Common myeloid progenitor, CD34-positive (primary cell): ENCODE measurements around the gene GABBR2.

Source experiments
- CTCF ChIA-PET: fragments of 350-600 bp; sonication (Branson Sonifier 250); formaldehyde crosslinking; loops from one replicate; lab custom pipeline; 2021; ENCODE audit warnings: antibody characterized with exemption; lab: Charles Lee
- POLR2A ChIA-PET: fragments of 350-600 bp; sonication (Branson Sonifier 250); formaldehyde crosslinking; loops from one replicate; lab custom pipeline; 2021; ENCODE audit warnings: antibody characterized with exemption; lab: Charles Lee
- DNase-seq, 3 donors: peaks; one replicate each; pipeline versions ENCODE4 v3.0.0 to v3.0.0-alpha.2; 2013
- H3K27ac ChIP-seq, 2 experiments: 1 replicate in 1 of 2; 2 replicates in 1 of 2; pipeline ENCODE4 v1.7.0; 2013; ENCODE audit warnings: inconsistent platforms in 2 of 2, low read length in 2 of 2, mild to moderate bottlenecking in 2 of 2, low read depth in 1 of 2, moderate library complexity in 1 of 2; ENCODE audit not compliant: severe bottlenecking in 2 of 2, insufficient read depth in 1 of 2, poor library complexity in 1 of 2
- H3K27me3 ChIP-seq, 5 experiments: replicated peaks in 2 of 5; 1 replicate in 3 of 5; 2 replicates in 2 of 5; pipeline versions ENCODE4 v1.6.1 to v1.7.0; 2013; ENCODE audit warnings: low read length in 4 of 5, mild to moderate bottlenecking in 2 of 5, moderate library complexity in 2 of 5, inconsistent platforms in 1 of 5; ENCODE audit not compliant: insufficient read depth in 5 of 5, control insufficient read depth in 4 of 5
- H3K36me3 ChIP-seq, 4 experiments: 1 replicate in 2 of 4; 2 replicates in 2 of 4; pipeline versions ENCODE4 v1.6.1 to v1.7.0; 2013; ENCODE audit warnings: low read length in 3 of 4, control low read depth in 1 of 4, mild to moderate bottlenecking in 1 of 4; ENCODE audit not compliant: control insufficient read depth in 4 of 4, insufficient read depth in 4 of 4
- H3K4me1 ChIP-seq, 4 experiments: 1 replicate in 3 of 4; 2 replicates in 1 of 4; pipeline versions ENCODE4 v1.6.1 to v1.7.1; 2013; ENCODE audit warnings: low read length in 3 of 4, mild to moderate bottlenecking in 3 of 4, control low read depth in 1 of 4, inconsistent platforms in 1 of 4, moderate library complexity in 1 of 4; ENCODE audit not compliant: control insufficient read depth in 4 of 4, insufficient read depth in 4 of 4; ENCODE audit errors: control extremely low read depth in 1 of 4
- H3K4me3 ChIP-seq, 7 experiments: 1 replicate in 4 of 7; 2 replicates in 3 of 7; pipeline versions ENCODE4 v1.5.1 to v1.7.0; 2013; ENCODE audit warnings: mild to moderate bottlenecking in 7 of 7, low read length in 6 of 7, moderate library complexity in 6 of 7, inconsistent platforms in 2 of 7, low read depth in 2 of 7, control low read depth in 1 of 7; ENCODE audit not compliant: insufficient read depth in 4 of 7, control insufficient read depth in 1 of 7; ENCODE audit errors: extremely low read depth in 1 of 7
- H3K9me3 ChIP-seq, 5 experiments: 1 replicate in 4 of 5; 2 replicates in 1 of 5; pipeline versions ENCODE4 v1.6.1 to v1.7.1; 2013; ENCODE audit warnings: low read length in 4 of 5, mild to moderate bottlenecking in 2 of 5, inconsistent platforms in 1 of 5, low read depth in 1 of 5, moderate library complexity in 1 of 5; ENCODE audit not compliant: control insufficient read depth in 4 of 5, insufficient read depth in 2 of 5; ENCODE audit errors: control extremely low read depth in 1 of 5
- WGBS: methylation state at CpG from one replicate; pipeline ENCODE4 v1.1.5; 2013; ENCODE audit not compliant: insufficient coverage; 5-methylcytosine and 5-hydroxymethylcytosine counted together

GABBR2 gene

GRCh38 chr9:98242426-98242825 is 466.3 kb downstream of the GABBR2 start:
- Histone ChIP-seq H3K36me3 (peaks cover 0 to 7% (median 2%) of the 10 kb centered on the region in 4 experiments), H3K4me3 (no peak overlapping the region), H3K4me1 (peaks cover 0 to 33% (median 22%) of the 10 kb centered on the region in 4 experiments), H3K27ac (no peak overlapping the region), H3K27me3 (no peaks in the 10 kb centered on the region), H3K9me3 (no peaks in the 10 kb centered on the region)
- CTCF ChIA-PET, result interaction anchor here (1.1 to 2.9 kb wide), 6 partner anchors 9 to 124 kb away, joined by 3 to 19 read pairs (median 4); partner anchors contain the start of genes TBC1D2 and TRIM14
- WGBS, result 93% methylated on average over 3 of the region's 3 CpGs
- DNase-seq, result no peak
- POLR2A ChIA-PET, result interaction anchor here (0.8 kb wide), 1 partner anchor 15 kb away, joined by 14 read pairs; no protein-coding TSS in a partner anchor

- ChIA-PET POLR2A (interaction anchor here (0.8 kb wide), 1 partner anchor 15 kb away, joined by 14 read pairs; no protein-coding TSS in a partner anchor), CTCF (interaction anchor here (0.7 to 2.9 kb wide), 14 partner anchors 9 to 168 kb away, joined by 3 to 19 read pairs (median 4); partner anchors contain the start of genes TBC1D2 and TRIM14)
- 77% methylated on average over 5 of the region's 8 CpGs for WGBS
Measured at GRCh38 chr9:98241357-98242300, 467.1 kb downstream of the GABBR2 start.

GRCh38 chr9:98240475-98240874 is 468.3 kb downstream of the GABBR2 start:
- CTCF ChIA-PET, result interaction anchor here (1.0 to 2.7 kb wide), 7 partner anchors 14 to 37 kb away, joined by 3 to 19 read pairs (median 3); partner anchors contain the start of gene TBC1D2
- no peaks in the 10 kb centered on the region for H3K27me3 ChIP-seq
- 94% methylated on average over 3 of the region's 3 CpGs for WGBS
- peaks cover 0 to 9% (median 2%) of the 10 kb centered on the region in 4 experiments for H3K36me3 ChIP-seq
- POLR2A ChIA-PET, result interaction anchor here (0.6 kb wide), 1 partner anchor 15 kb away, joined by 4 read pairs; no protein-coding TSS in a partner anchor
- no peak for DNase-seq
- H3K9me3 ChIP-seq, result no peaks in the 10 kb centered on the region
- H3K4me1 ChIP-seq, result peaks cover 0 to 24% (median 10%) of the 10 kb centered on the region in 4 experiments
- H3K27ac ChIP-seq, result no peak overlapping the region
- H3K4me3 ChIP-seq, result no peak overlapping the region

More at GRCh38 chr9:98241357-98242300, 467.1 kb downstream of the GABBR2 start:
- Histone ChIP-seq H3K27me3 (no peaks in the 10 kb centered on the region), H3K4me1 (peaks cover 0 to 28% (median 16%) of the 10 kb centered on the region in 4 experiments), H3K4me3 (no peak overlapping the region), H3K9me3 (no peaks in the 10 kb centered on the region), H3K27ac (no peak overlapping the region), H3K36me3 (peaks cover 0 to 7% (median 2%) of the 10 kb centered on the region in 4 experiments)
- DNase-seq, result peak in 1 of 3 donors; percentile 10
